Tibial nerve (tissue), 4 donors: ENCODE results near the gene VSTM2L. TPM values are rescaled to one million over a fixed set of nuclear protein-coding genes. Genes with fewer than 3 reads are reported as not detected.

Experiments
- DNase-seq, 2 donors: peaks; one replicate each; pipeline ENCODE4 v3.0.0-alpha.2; 2019; ENCODE audit warnings: low spot score in 2 of 2
- H3K27ac ChIP-seq, 4 donors: fragments of 200-600 bp; sonication (generic) in 3 of 4; one replicate each; pipeline ENCODE4 v1.5.1; 2017 to 2019; ENCODE audit warnings: mild to moderate bottlenecking in 1 of 4
- H3K27me3 ChIP-seq, 2 donors: fragments of 200-600 bp; sonication (generic) in 1 of 2; one replicate each; pipeline versions ENCODE4 v1.5.1 to v1.6.0; 2017 to 2019
- H3K36me3 ChIP-seq, 3 donors: fragments of 200-600 bp; sonication (generic); one replicate each; pipeline ENCODE4 v1.5.1; 2018 to 2019
- H3K4me1 ChIP-seq, 4 donors: fragments of 200-600 bp; sonication (generic) in 3 of 4; one replicate each; pipeline ENCODE4 v1.5.1; 2017 to 2019
- H3K4me3 ChIP-seq, 4 donors: fragments of 200-600 bp; sonication (generic) in 3 of 4; one replicate each; pipeline ENCODE4 v1.5.1; 2017 to 2019; ENCODE audit warnings: mild to moderate bottlenecking in 1 of 4, moderate library complexity in 1 of 4
- H3K9me3 ChIP-seq, 4 donors: fragments of 200-600 bp; sonication (generic) in 3 of 4; one replicate each; pipeline ENCODE4 v1.5.1; 2017 to 2019
- CTCF ChIP-seq, 5 experiments: fragments of 200-600 bp in 3 of 5; fragments of 450-650 bp in 2 of 5; sonication (generic) in 3 of 5; IDR thresholded peaks; one replicate each; pipeline ENCODE4 v1.5.1; 2016 to 2019; ENCODE audit warnings: antibody characterized with exemption in 5 of 5, mild to moderate bottlenecking in 3 of 5, moderate library complexity in 2 of 5
- EP300 ChIP-seq, 2 donors: sonication (generic); formaldehyde crosslinking; IDR thresholded peaks; one replicate each; pipeline ENCODE4 v1.6.1; 2017; ENCODE audit warnings: antibody characterized with exemption in 2 of 2, mild to moderate bottlenecking in 1 of 2
- POLR2A ChIP-seq, 2 donors: fragments of 450-650 bp; IDR thresholded peaks; one replicate each; pipeline ENCODE4 v1.6.1; 2017; ENCODE audit warnings: antibody characterized with exemption in 2 of 2, mild to moderate bottlenecking in 2 of 2, moderate library complexity in 2 of 2
- WGBS, 2 donors: methylation state at CpG; one replicate each; pipeline ENCODE4 v1.1.5; 2018; 5-methylcytosine and 5-hydroxymethylcytosine counted together
- total RNA-seq, 4 donors: library from RNA; depleted of rRNA; stranded (reverse); fragments of >200 nt; gene quantifications; one replicate each; pipeline ENCODE4 v1.1.0, GENCODE V29; 2016

Gene VSTM2L
- total RNA-seq, 4 donors from 2014 or later: 0.44 TPM; not detected in 3

GRCh38 chr20:37992802-37993409 is 90.0 kb downstream of the VSTM2L start:
- peak in 1 of 2 donors; percentile 11 for DNase-seq
- Histone ChIP-seq H3K4me3 (no peak overlapping the region), H3K4me1 (peaks cover 0 to 15% (median 4%) of the 10 kb centered on the region in 4 donors), H3K27ac (peak overlapping the region in 1 of 4 donors; percentile 54), H3K36me3 (peaks cover 0 to 77% (median 7%) of the 10 kb centered on the region in 3 donors), H3K9me3 (no peaks in the 10 kb centered on the region), H3K27me3 (no peaks in the 10 kb centered on the region)
- 38 to 46% methylated on average over 5 of the region's 5 CpGs for WGBS, 2 donors
- TF ChIP-seq EP300 (IDR thresholded peaks at IDR 0.05) (no peak), POLR2A (IDR thresholded peaks at IDR 0.05) (no peak), CTCF (IDR thresholded peaks at IDR 0.05) (peak in 3 of 5 experiments; percentile 38 to 55 (median 48))

- Histone ChIP-seq H3K9me3 (no peaks in the 10 kb centered on the region), H3K36me3 (peaks cover 0 to 82% (median 8%) of the 10 kb centered on the region in 3 donors), H3K27me3 (no peaks in the 10 kb centered on the region), H3K4me3 (no peak overlapping the region), H3K27ac (no peak overlapping the region), H3K4me1 (peaks cover 0 to 11% (median 4%) of the 10 kb centered on the region in 4 donors)
- WGBS, 2 donors: 83 to 85% methylated on average over 4 of the region's 4 CpGs
- DNase-seq: no peak
- TF ChIP-seq POLR2A (IDR thresholded peaks at IDR 0.05) (no peak), EP300 (IDR thresholded peaks at IDR 0.05) (no peak), CTCF (IDR thresholded peaks at IDR 0.05) (no peak)
These were observed 91.6 kb downstream of the VSTM2L start for GRCh38 chr20:37994512-37994911.

Other genes starting within 250 kb of the VSTM2L start
- gene CTNNBL1, start 209.1 kb upstream of the VSTM2L start, total RNA-seq: 10 to 100 TPM; 25.5 to 38.4 (median 35.1) TPM
- 10 to 100 TPM in 3 of 4 donors, 1 to 10 TPM in 1; 8.2 to 14.2 (median 10.8) TPM for gene TTI1, start 130.3 kb downstream of the VSTM2L start, total RNA-seq
- gene RPRD1B, start 130.6 kb downstream of the VSTM2L start, total RNA-seq: 10 to 100 TPM; 28.5 to 36.3 (median 35.1) TPM